PC-9 (cell line): Measurements from ENCODE around the gene SAPCD1.

Source experiments
- EZH2 ChIP-seq: fragments of 200-600 bp; sonication (generic); IDR thresholded peaks from 2 replicates; pipeline ENCODE4 v1.8.0; 2017; ENCODE audit warnings: antibody characterized with exemption, low read depth
- TF ChIP-seq, protein P1 (sequence below): fragments of 200-600 bp; sonication (generic); conservative IDR thresholded peaks from 2 replicates; pipeline ENCODE4 v1.6.1; 2017; ENCODE audit warnings: mixed run types, antibody characterized with exemption, mild to moderate bottlenecking, moderate library complexity

DNA sequence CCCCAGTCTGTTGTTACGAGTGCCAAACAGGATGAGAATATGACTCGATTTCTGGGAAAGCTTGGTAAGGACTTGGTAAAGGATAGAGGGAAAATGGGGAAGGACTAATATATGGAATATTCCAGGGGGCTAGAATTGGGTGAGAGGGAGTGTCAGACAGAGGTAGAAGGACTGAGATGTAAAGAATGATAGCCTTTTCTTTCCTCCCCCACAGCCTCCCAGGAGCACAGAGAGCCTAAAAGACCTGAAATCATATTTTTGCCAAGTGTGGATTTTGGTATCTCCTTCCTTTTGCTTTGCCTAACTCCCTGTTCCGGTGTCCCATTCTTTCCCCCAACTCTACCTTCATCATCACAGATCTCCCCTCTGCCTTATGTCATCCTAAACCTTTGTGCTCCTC, 19.6 kb upstream of the SAPCD1 start:
- TF ChIP-seq, protein P1, sequence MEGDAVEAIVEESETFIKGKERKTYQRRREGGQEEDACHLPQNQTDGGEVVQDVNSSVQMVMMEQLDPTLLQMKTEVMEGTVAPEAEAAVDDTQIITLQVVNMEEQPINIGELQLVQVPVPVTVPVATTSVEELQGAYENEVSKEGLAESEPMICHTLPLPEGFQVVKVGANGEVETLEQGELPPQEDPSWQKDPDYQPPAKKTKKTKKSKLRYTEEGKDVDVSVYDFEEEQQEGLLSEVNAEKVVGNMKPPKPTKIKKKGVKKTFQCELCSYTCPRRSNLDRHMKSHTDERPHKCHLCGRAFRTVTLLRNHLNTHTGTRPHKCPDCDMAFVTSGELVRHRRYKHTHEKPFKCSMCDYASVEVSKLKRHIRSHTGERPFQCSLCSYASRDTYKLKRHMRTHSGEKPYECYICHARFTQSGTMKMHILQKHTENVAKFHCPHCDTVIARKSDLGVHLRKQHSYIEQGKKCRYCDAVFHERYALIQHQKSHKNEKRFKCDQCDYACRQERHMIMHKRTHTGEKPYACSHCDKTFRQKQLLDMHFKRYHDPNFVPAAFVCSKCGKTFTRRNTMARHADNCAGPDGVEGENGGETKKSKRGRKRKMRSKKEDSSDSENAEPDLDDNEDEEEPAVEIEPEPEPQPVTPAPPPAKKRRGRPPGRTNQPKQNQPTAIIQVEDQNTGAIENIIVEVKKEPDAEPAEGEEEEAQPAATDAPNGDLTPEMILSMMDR = no peak
- no peak for TF ChIP-seq EZH2
